Right ventricle myocardium superior (tissue), 1 donor: ENCODE results near the gene NR4A3. TPM values are rescaled to one million over a fixed set of nuclear protein-coding genes. Genes with fewer than 3 reads are reported as not detected.
A peak's percentile ranks its signal among the peaks of the same experiment; 100 is the strongest.

Experiments used
- ATAC-seq: fragments of 200-7000 bp; cut with Tn5 transposase; one replicate; pipeline ENCODE4 v1.9.1; 2020; ENCODE audit warnings: mild to moderate bottlenecking; ENCODE audit not compliant: poor library complexity
- DNase-seq: peaks from one replicate; pipeline ENCODE4 v3.0.0-alpha.2; 2020
- intact Hi-C: fragments of 100-400 bp; cut with DNase I; formaldehyde crosslinking; loops from one replicate; pipeline ENCODE4 v1.11.2; 2022
- total RNA-seq: library from RNA; stranded (reverse); fragmentation: NEBNext Ultra II Directional; extraction: Animal tissue kit (Norgen Biotek cat#: 25700); gene quantifications from one replicate; pipeline ENCODE4 v1.2.1, GENCODE V29; 2021
- donor health status: DM: no; HTN: yes; CAD: no; lungs with severe emphysema.

NR4A3 gene
- total RNA-seq, 1 donor from 2014 or later, result 3.7 TPM

GRCh38 chr9:99811172-99811571 lies 10.5 kb upstream of the NR4A3 start:
- no peak for ATAC-seq
- no peak for DNase-seq
- intact Hi-C loops, result no loop called here

GRCh38 chr9:99811598-99812383 lies 9.9 kb upstream of the NR4A3 start:
- no peak for ATAC-seq
- intact Hi-C loops, result no loop called here
- no peak for DNase-seq

- ATAC-seq, result no peak
These were observed 7.9 kb upstream of the NR4A3 start for GRCh38 chr9:99813739-99814138.

GRCh38 chr9:99814359-99814758 lies 7.3 kb upstream of the NR4A3 start:
- ATAC-seq (no peak), DNase-seq (no peak)
- intact Hi-C loops, result no loop called here

More at GRCh38 chr9:99813739-99814138, 7.9 kb upstream of the NR4A3 start:
- DNase-seq, result no peak
- intact Hi-C loops, result no loop called here

GRCh38 chr9:99816392-99816791 lies 5.3 kb upstream of the NR4A3 start:
- intact Hi-C loops, result no loop called here
- no peak for DNase-seq
- ATAC-seq, result no peak

GRCh38 chr9:99818500-99818899 lies 3.2 kb upstream of the NR4A3 start:
- DNase-seq (no peak), ATAC-seq (no peak)
- intact Hi-C loops, result no loop called here

- peak; percentile 66 for ATAC-seq
- intact Hi-C loops, result no loop called here
- peak; percentile 92 for DNase-seq
These were observed 2.4 kb upstream of the NR4A3 start for GRCh38 chr9:99819123-99819855.

- ATAC-seq (peak; percentile 75), DNase-seq (peak; percentile 96)
- intact Hi-C loops, result loop anchor here (10.0 kb wide), 2 partner anchors 75 to 465 kb away; no protein-coding TSS in a partner anchor
These were observed 1.6 kb upstream of the NR4A3 start for GRCh38 chr9:99819856-99820684.

- intact Hi-C loops, result loop anchor here (10.0 kb wide), 2 partner anchors 74 to 466 kb away; no protein-coding TSS in a partner anchor
- peak; percentile 62 for DNase-seq
- peak; percentile 8 for ATAC-seq
These were observed 845 bp upstream of the NR4A3 start for GRCh38 chr9:99820685-99821395.

- peak; percentile 0 for ATAC-seq
- peak; percentile 49 for DNase-seq
- intact Hi-C loops, result loop anchor here (10.0 kb wide), 2 partner anchors 73 to 467 kb away; no protein-coding TSS in a partner anchor
These were observed 572 bp downstream of the NR4A3 start for GRCh38 chr9:99822109-99822805.

- ATAC-seq (no peak), DNase-seq (no peak)
- intact Hi-C loops, result loop anchor here (10.0 kb wide), 2 partner anchors 72 to 468 kb away; no protein-coding TSS in a partner anchor
These were observed 1.3 kb downstream of the NR4A3 start for GRCh38 chr9:99822806-99823591.

- intact Hi-C loops, result loop anchor here (10.0 kb wide), 2 partner anchors 71 to 469 kb away; no protein-coding TSS in a partner anchor
These were observed 2.1 kb downstream of the NR4A3 start for GRCh38 chr9:99823681-99824377.

GRCh38 chr9:99824378-99825171 lies 2.9 kb downstream of the NR4A3 start:
- intact Hi-C loops, result loop anchor here (10.0 kb wide), 2 partner anchors 70 to 470 kb away; no protein-coding TSS in a partner anchor
- ATAC-seq (no peak), DNase-seq (peak; percentile 43)

More at GRCh38 chr9:99823681-99824377, 2.1 kb downstream of the NR4A3 start:
- ATAC-seq, result no peak
- DNase-seq, result peak; percentile 46

- intact Hi-C loops, result loop anchor here (10.0 kb wide), 2 partner anchors 69 to 471 kb away; no protein-coding TSS in a partner anchor
- no peak for ATAC-seq
- no peak for DNase-seq
These were observed 3.7 kb downstream of the NR4A3 start for GRCh38 chr9:99825172-99826046.
